ENCODE results near the gene CIPC.

The CIPC gene

GRCh38 chr14:77104393-77104792 is 6.3 kb downstream of the CIPC start:
- DNase-seq = no peak

- no peak for DNase-seq
Measured at GRCh38 chr14:77105145-77105939, 7.3 kb downstream of the CIPC start.

- no peak for DNase-seq
Measured at GRCh38 chr14:77106666-77107065, 8.6 kb downstream of the CIPC start.

GRCh38 chr14:77107228-77107627 is 9.2 kb downstream of the CIPC start:
- no peak for DNase-seq

- no peak for DNase-seq
Measured at GRCh38 chr14:77108753-77109152, 10.7 kb downstream of the CIPC start.

- no peak for DNase-seq
Measured at GRCh38 chr14:77109656-77110055, 11.6 kb downstream of the CIPC start.

- DNase-seq = no peak
Measured at GRCh38 chr14:77110286-77110685, 12.2 kb downstream of the CIPC start.

GRCh38 chr14:77111021-77111420 is 13.0 kb downstream of the CIPC start:
- no peak for DNase-seq

GRCh38 chr14:77113644-77114043 is 15.6 kb downstream of the CIPC start:
- DNase-seq = no peak

- DNase-seq = no peak
Measured at GRCh38 chr14:77114609-77115008, 16.6 kb downstream of the CIPC start.

GRCh38 chr14:77116172-77116817 is 18.2 kb downstream of the CIPC start:
- no peak for DNase-seq

GRCh38 chr14:77119851-77120250 is 21.8 kb downstream of the CIPC start:
- no peak for DNase-seq

- no peak for DNase-seq
Measured at GRCh38 chr14:77120771-77121743, 23.0 kb downstream of the CIPC start.

GRCh38 chr14:77122526-77123125 is 24.6 kb downstream of the CIPC start:
- no peak for DNase-seq

GRCh38 chr14:77123381-77124325 is 25.6 kb downstream of the CIPC start:
- DNase-seq = no peak

GRCh38 chr14:77124345-77125280 is 26.6 kb downstream of the CIPC start:
- peak; percentile 52 to 54 for DNase-seq

GRCh38 chr14:77125281-77125801 is 27.3 kb downstream of the CIPC start:
- DNase-seq = no peak

- DNase-seq = no peak
Measured at GRCh38 chr14:77125823-77126325, 27.8 kb downstream of the CIPC start.

- DNase-seq = no peak
Measured at GRCh38 chr14:77126461-77126990, 28.5 kb downstream of the CIPC start.

- no peak for DNase-seq
Measured at GRCh38 chr14:77128414-77128891, 30.4 kb downstream of the CIPC start.
